B cell (primary cell): ENCODE data around the gene EFCAB8. TPM values are rescaled to one million over a fixed set of nuclear protein-coding genes. Genes with fewer than 3 reads are reported as not detected.

Experiments used
- ATAC-seq: fragments of 200-7000 bp; cut with Tn5 transposase; one replicate; pipeline ENCODE4 v1.10.0; 2021; ENCODE audit warnings: low read depth, mild to moderate bottlenecking, moderate number of reproducible peaks, moderate library complexity
- CTCF ChIA-PET: fragments of 350-600 bp; sonication (Branson Sonifier 250); formaldehyde crosslinking; loops from one replicate; lab custom pipeline; 2021; ENCODE audit warnings: antibody characterized with exemption, inconsistent platforms; lab: Charles Lee
- POLR2A ChIA-PET: fragments of 350-600 bp; sonication (Branson Sonifier 250); formaldehyde crosslinking; loops from one replicate; lab custom pipeline; 2021; ENCODE audit warnings: antibody characterized with exemption; lab: Charles Lee
- DNase-seq: peaks from one replicate; pipeline ENCODE4 v3.0.0; 2013
- H2AFZ ChIP-seq: 2 replicates; pipeline ENCODE4 v1.6.1; 2012; ENCODE audit warnings: mild to moderate bottlenecking, low read depth, low read length; ENCODE audit not compliant: insufficient read depth, poor library complexity, severe bottlenecking
- H3K27ac ChIP-seq, 2 donors: 1 replicate in 1 of 2; 2 replicates in 1 of 2; pipeline ENCODE4 v1.5.1; 2012 to 2013; ENCODE audit warnings: low read length in 2 of 2, mild to moderate bottlenecking in 2 of 2, moderate library complexity in 1 of 2
- H3K27me3 ChIP-seq, 4 experiments: fragments of 200-600 bp in 1 of 4; sonication (generic) in 1 of 4; replicated peaks in 1 of 4; 1 replicate in 2 of 4; 2 replicates in 2 of 4; pipeline versions ENCODE4 v1.6.1 to v1.7.0; 2013 to 2016; ENCODE audit warnings: low read length in 3 of 4, mild to moderate bottlenecking in 2 of 4, mixed read lengths in 1 of 4, moderate library complexity in 1 of 4; ENCODE audit not compliant: insufficient read depth in 4 of 4, control insufficient read depth in 3 of 4; ENCODE audit errors: control extremely low read depth in 1 of 4
- H3K36me3 ChIP-seq, 2 experiments: replicated peaks in 1 of 2; 1 replicate in 1 of 2; 2 replicates in 1 of 2; pipeline versions ENCODE4 v1.6.1 to v1.7.1; 2013; ENCODE audit warnings: low read length in 1 of 2; ENCODE audit not compliant: insufficient read depth in 2 of 2, control insufficient read depth in 1 of 2; ENCODE audit errors: control extremely low read depth in 1 of 2, extremely low read depth in 1 of 2
- H3K4me1 ChIP-seq, 2 donors: fragments of 200-600 bp in 1 of 2; sonication (generic) in 1 of 2; 1 replicate in 1 of 2; 2 replicates in 1 of 2; pipeline versions ENCODE4 v1.5.1 to v1.6.1; 2013 to 2017; ENCODE audit warnings: low read length in 2 of 2; ENCODE audit not compliant: control insufficient read depth in 2 of 2, insufficient read depth in 2 of 2
- H3K4me2 ChIP-seq: replicated peaks from 2 replicates; pipeline ENCODE3; 2012; ENCODE audit warnings: mild to moderate bottlenecking, low read depth, low read length; ENCODE audit not compliant: poor library complexity, severe bottlenecking
- H3K4me3 ChIP-seq, 5 experiments: fragments of 200-600 bp in 1 of 5; sonication (generic) in 1 of 5; 1 replicate in 3 of 5; 2 replicates in 2 of 5; pipeline versions ENCODE4 v1.5.1 to v1.7.0; 2011 to 2016; ENCODE audit warnings: low read length in 4 of 5, mild to moderate bottlenecking in 4 of 5, low read depth in 2 of 5, control low read depth in 1 of 5, moderate library complexity in 1 of 5; ENCODE audit not compliant: insufficient read depth in 1 of 5; ENCODE audit errors: control extremely low read depth in 1 of 5, extremely low read depth in 1 of 5
- H3K79me2 ChIP-seq: fragments of 200-600 bp; sonication (generic); one replicate; pipeline ENCODE4 v1.6.0; 2016; ENCODE audit warnings: low read length; ENCODE audit not compliant: control insufficient read depth, insufficient read depth
- H3K9ac ChIP-seq: fragments of 200-600 bp; sonication (generic); 2 replicates; pipeline ENCODE4 v1.6.1; 2017; ENCODE audit warnings: mild to moderate bottlenecking, low read length, moderate library complexity
- H3K9me3 ChIP-seq, 3 donors: one replicate each; pipeline versions ENCODE4 v1.6.1 to v1.7.1; 2013; ENCODE audit warnings: low read length in 2 of 3; ENCODE audit not compliant: control insufficient read depth in 2 of 3, insufficient read depth in 1 of 3; ENCODE audit errors: control extremely low read depth in 1 of 3
- H4K20me1 ChIP-seq: 2 replicates; pipeline ENCODE4 v1.6.0; 2012; ENCODE audit warnings: mild to moderate bottlenecking, low read length; ENCODE audit not compliant: insufficient read depth, control insufficient read depth, poor library complexity, severe bottlenecking
- H3K27ac Mint-ChIP-seq: one replicate; pipeline ENCODE4 v1.8.0; 2021; ENCODE audit warnings: mixed read lengths
- H3K27me3 Mint-ChIP-seq: one replicate; pipeline ENCODE4 v1.8.0; 2021; ENCODE audit warnings: mixed read lengths
- H3K4me1 Mint-ChIP-seq: one replicate; pipeline ENCODE4 v1.8.0; 2021; ENCODE audit warnings: mixed read lengths
- H3K4me3 Mint-ChIP-seq: one replicate; pipeline ENCODE4 v1.8.0; 2021; ENCODE audit warnings: mixed read lengths
- H3K9me3 Mint-ChIP-seq: one replicate; pipeline ENCODE4 v1.8.0; 2022; ENCODE audit warnings: mixed read lengths; ENCODE audit not compliant: insufficient read depth
- CTCF ChIP-seq: fragments of 200-600 bp; IDR thresholded peaks from one replicate; pipeline ENCODE4 v1.8.0; 2022; ENCODE audit warnings: antibody characterized with exemption, mild to moderate bottlenecking
- EZH2 ChIP-seq: IDR thresholded peaks from 2 replicates; pipeline ENCODE4 v1.6.1; 2012; ENCODE audit warnings: borderline replicate concordance, low read depth, mild to moderate bottlenecking, moderate library complexity, low read length; ENCODE audit not compliant: insufficient read depth, poor library complexity, severe bottlenecking
- WGBS: methylation state at CpG from one replicate; pipeline ENCODE4 v1.1.5; 2013; ENCODE audit warnings: missing lambda C conversion rate; ENCODE audit not compliant: insufficient coverage; 5-methylcytosine and 5-hydroxymethylcytosine counted together
- intact Hi-C: fragments of 100-400 bp; cut with micrococcal nuclease; formaldehyde crosslinking; loops from one replicate; pipeline ENCODE4 v1.10.0; 2022
- polyA plus RNA-seq: library from polyadenylated mRNA; depleted of rRNA; stranded (reverse); fragments of >200 nt; gene quantifications from 2 replicates; pipeline ENCODE4 v1.2.3, GENCODE V29; 2012
- total RNA-seq, 2 donors: library from RNA; stranded (reverse); fragments of 120-200 nt in 1 of 2; gene quantifications; 1 replicate in 1 of 2; 2 replicates in 1 of 2; pipeline versions ENCODE4 v1.2.3 to v1.2.4, GENCODE V29; 2013 to 2022

The EFCAB8 gene
- total and polyA plus RNA-seq, 2 donors (not counting 1 experiment from before 2014, with no cell fraction given): 0.72 to 2.3 TPM

GRCh38 chr20:32858189-32858588 lies 534 bp upstream of the EFCAB8 start:
- Mint-ChIP-seq H3K9me3 (no peaks in the 10 kb centered on the region), H3K27ac (no peak overlapping the region), H3K4me1 (no peaks in the 10 kb centered on the region), H3K4me3 (no peak overlapping the region), H3K27me3 (no peaks in the 10 kb centered on the region)
- Histone ChIP-seq H3K9ac (no peak overlapping the region), H2AFZ (no peak overlapping the region), H3K27me3 (no peaks in the 10 kb centered on the region), H3K4me3 (no peak overlapping the region), H3K4me2 (no peak overlapping the region), H3K79me2 (no peaks in the 10 kb centered on the region), H3K27ac (no peak overlapping the region), H3K4me1 (no peaks in the 10 kb centered on the region), H3K36me3 (peaks cover 3 to 11% of the 10 kb centered on the region in 2 experiments), H3K9me3 (no peaks in the 10 kb centered on the region), H4K20me1 (no peaks in the 10 kb centered on the region)
- ATAC-seq (no peak), DNase-seq (no peak)
- intact Hi-C loops: no loop called here
- WGBS: 93% methylated on average over 2 of the region's 2 CpGs
- ChIA-PET POLR2A (no interaction called here), CTCF (no interaction called here)
- TF ChIP-seq EZH2 (no peak), CTCF (no peak)

- Mint-ChIP-seq H3K9me3 (no peaks in the 10 kb centered on the region), H3K27ac (no peak overlapping the region), H3K4me3 (no peak overlapping the region), H3K4me1 (no peaks in the 10 kb centered on the region), H3K27me3 (no peaks in the 10 kb centered on the region)
- H3K4me3 ChIP-seq: no peak overlapping the region
- H3K9me3 ChIP-seq: no peaks in the 10 kb centered on the region
- H3K36me3 ChIP-seq: peaks cover 0 to 5% of the 10 kb centered on the region in 2 experiments
- no peaks in the 10 kb centered on the region for H3K4me1 ChIP-seq
- intact Hi-C loops: no loop called here
- ChIA-PET CTCF (no interaction called here), POLR2A (no interaction called here)
- WGBS: 94% methylated on average over 3 of the region's 7 CpGs
- no peak overlapping the region for H2AFZ ChIP-seq
- no peak overlapping the region for H3K9ac ChIP-seq
- no peaks in the 10 kb centered on the region for H3K79me2 ChIP-seq
- ATAC-seq (no peak), DNase-seq (no peak)
- no peak overlapping the region for H3K27ac ChIP-seq
- TF ChIP-seq CTCF (no peak), EZH2 (no peak)
- no peaks in the 10 kb centered on the region for H4K20me1 ChIP-seq
- no peaks in the 10 kb centered on the region for H3K27me3 ChIP-seq
- H3K4me2 ChIP-seq: no peak overlapping the region
These were observed 2.7 kb downstream of the EFCAB8 start for GRCh38 chr20:32861446-32861845.
